K562 (cell line): ENCODE data around the gene CLTC. TPM values are rescaled to one million over a fixed set of nuclear protein-coding genes. Genes with fewer than 3 reads are reported as not detected.

Experiments used
- ATAC-seq: fragments of 200-7000 bp; cut with Tn5 transposase; 3 replicates; pipeline ENCODE4 v1.9.1; 2020; ENCODE audit warnings: moderate library complexity
- BruUV-seq: library from RNA; stranded (reverse); fragments of 400-500 nt; replicated peaks from 2 replicates; lab custom pipeline; 2021; lab: Mats Ljungman, UMichigan
- CTCF ChIA-PET: fragments of 300-600 bp; formaldehyde crosslinking; extraction: SDS; loops from one replicate; lab custom pipeline; 2021; ENCODE audit warnings: low intra/inter-chr PET ratio; lab: Yijun Ruan, JAX
- POLR2A ChIA-PET: fragments of 300-600, 350-650 bp; sonication (Branson Sonifier 250); formaldehyde crosslinking; extraction: SDS; loops from one replicate; lab custom pipeline; 2021; ENCODE audit warnings: antibody characterized with exemption, inconsistent platforms; lab: Yijun Ruan, JAX
- DNase-seq, 4 experiments: peaks; one replicate each; pipeline versions ENCODE4 v3.0.0 to v3.0.0-alpha.2; 2011 to 2018; ENCODE audit warnings: low spot score in 3 of 4, mixed read lengths in 3 of 4; ENCODE audit errors: extremely low read depth in 1 of 4
- FAIRE-seq: peaks from 2 replicates; lab custom pipeline; 2011; peaks lifted over from hg19 to GRCh38; lab: Jason Lieb, UNC
- H2AFZ ChIP-seq: 2 replicates; pipeline ENCODE4 v1.6.0; 2011; ENCODE audit warnings: low read depth, low read length, control low read depth, inconsistent platforms
- H3K27ac ChIP-seq: fragments of 200-600 bp; 3 replicates; pipeline ENCODE4 v1.8.0; 2011; ENCODE audit warnings: low read depth, mild to moderate bottlenecking, control low read depth, inconsistent platforms, low read length, moderate library complexity, mixed read lengths; ENCODE audit errors: extremely low read depth
- H3K27me3 ChIP-seq, 2 experiments: fragments of 300-600 bp in 1 of 2; 2 replicates in 1 of 2; 3 replicates in 1 of 2; pipeline versions ENCODE4 v1.6.0 to v1.8.0; 2011; ENCODE audit warnings: inconsistent platforms in 2 of 2, low read length in 2 of 2, mild to moderate bottlenecking in 1 of 2, mixed read lengths in 1 of 2, moderate library complexity in 1 of 2; ENCODE audit not compliant: control insufficient read depth in 2 of 2, insufficient read depth in 2 of 2
- H3K36me3 ChIP-seq: fragments of 300-600 bp; 3 replicates; pipeline ENCODE4 v1.8.0; 2011; ENCODE audit warnings: mild to moderate bottlenecking, low read length, inconsistent platforms; ENCODE audit not compliant: control insufficient read depth, insufficient read depth
- H3K4me1 ChIP-seq, 2 experiments: fragments of 200-600 bp in 1 of 2; replicated peaks in 1 of 2; 2 replicates in 1 of 2; 3 replicates in 1 of 2; pipeline versions ENCODE4 v1.5.1 to v1.8.0; 2011; ENCODE audit warnings: inconsistent platforms in 2 of 2, low read length in 2 of 2, mild to moderate bottlenecking in 1 of 2, mixed read lengths in 1 of 2, moderate library complexity in 1 of 2; ENCODE audit not compliant: control insufficient read depth in 2 of 2, insufficient read depth in 2 of 2
- H3K4me2 ChIP-seq: 2 replicates; pipeline ENCODE4 v1.6.1; 2011; ENCODE audit warnings: low read length, control low read depth, inconsistent platforms, mixed read lengths; ENCODE audit not compliant: insufficient read depth
- H3K4me3 ChIP-seq: fragments of 200-600 bp; sonication (generic), shearing (Covaris generic); 2 replicates; pipeline ENCODE4 v1.5.1; 2016; ENCODE audit warnings: control low read depth, inconsistent platforms
- H3K79me2 ChIP-seq: fragments of 200-600 bp; 3 replicates; pipeline ENCODE4 v1.8.0; 2011; ENCODE audit warnings: low read length, inconsistent platforms; ENCODE audit not compliant: control insufficient read depth, insufficient read depth
- H3K9ac ChIP-seq, 2 experiments: 2 replicates each; pipeline versions ENCODE4 v1.6.0 to v1.6.1; 2011; ENCODE audit warnings: low read depth in 2 of 2, low read length in 2 of 2, control low read depth in 1 of 2, inconsistent platforms in 1 of 2, mild to moderate bottlenecking in 1 of 2, mixed read lengths in 1 of 2; ENCODE audit not compliant: insufficient read depth in 1 of 2
- H3K9me1 ChIP-seq: one replicate; pipeline ENCODE4 v1.6.0; 2011; ENCODE audit warnings: inconsistent platforms, mild to moderate bottlenecking, low read length, moderate library complexity; ENCODE audit not compliant: control insufficient read depth, insufficient read depth
- H3K9me3 ChIP-seq: replicated peaks from 2 replicates; pipeline ENCODE4 v1.5.1; 2011; ENCODE audit warnings: low read depth, low read length, inconsistent platforms; ENCODE audit not compliant: control insufficient read depth, insufficient read depth
- H4K20me1 ChIP-seq: replicated peaks from 2 replicates; pipeline ENCODE4 v1.6.1; 2011; ENCODE audit warnings: low read length, inconsistent platforms, mixed read lengths; ENCODE audit not compliant: control insufficient read depth, insufficient read depth
- ADNP ChIP-seq: fragments of 200-800 bp; sonication (Bioruptor generic); IDR thresholded peaks from 2 replicates; pipeline ENCODE4 v1.6.1; 2016; ENCODE audit warnings: missing genetic modification characterization, missing compliant biosample characterization
- BMI1 ChIP-seq: fragments of 150-350 bp; IDR thresholded peaks from 2 replicates; pipeline ENCODE4 v1.6.1; 2014; ENCODE audit warnings: low read length
- CHD1 ChIP-seq: fragments of 200-600 bp; sonication (generic); IDR thresholded peaks from one replicate; pipeline ENCODE4 v1.6.1; 2012; ENCODE audit warnings: mild to moderate bottlenecking, moderate library complexity, low read length, inconsistent platforms
- PTRF ChIP-seq: fragments of 450-650 bp; IDR thresholded peaks from 2 replicates; pipeline ENCODE4 v1.6.1; 2016; ENCODE audit warnings: mild to moderate bottlenecking, missing genetic modification characterization, missing compliant biosample characterization
- RFX1 ChIP-seq: fragments of 450-650 bp; IDR thresholded peaks from 2 replicates; pipeline ENCODE4 v1.6.1; 2016; ENCODE audit warnings: mild to moderate bottlenecking, moderate library complexity
- RFX5 ChIP-seq: IDR thresholded peaks from 2 replicates; pipeline ENCODE4 v1.6.1; 2011; ENCODE audit warnings: low read depth, mild to moderate bottlenecking, improper control_type of control experiment, low read length
- ZNF384 ChIP-seq: IDR thresholded peaks from 2 replicates; pipeline ENCODE4 v1.6.1; 2012; ENCODE audit warnings: low read depth, low read length, improper control_type of control experiment
- WGBS: fragments of 100-300 bp; shearing (Covaris generic); methylation state at CpG from one replicate; pipeline ENCODE4 v1.1.6; 2016; ENCODE audit warnings: low coverage, mixed read lengths; ENCODE audit not compliant: insufficient coverage; ENCODE audit errors: missing lambda C conversion rate; 5-methylcytosine and 5-hydroxymethylcytosine counted together
- in situ Hi-C: fragments of 300-500 bp; cut with MboI; formaldehyde crosslinking; loops from 4 replicates; pipeline ENCODE4 v1.15.0; 2018; ENCODE audit warnings: inconsistent platforms, mixed read lengths
- intact Hi-C: fragments of 100-400 bp; cut with micrococcal nuclease; formaldehyde crosslinking; loops from 2 replicates; pipeline ENCODE4 v1.14.2; 2022
- polyA plus RNA-seq, 8 experiments: library from polyadenylated mRNA; depleted of rRNA in 4 of 8; stranded (reverse) in 5 of 8; unstranded in 3 of 8; fragments of >200 nt; fragmentation: Nextera tagmentation in 2 of 8; fragmentation: Illumina TruSeq in 1 of 8; extraction: Ambion mirVana in 2 of 8; extraction: Trizol in 1 of 8; gene quantifications; 2 replicates each; pipeline versions ENCODE4 v1.2.1 to v1.2.3, GENCODE V29; 2011 to 2014; ENCODE audit warnings: inconsistent platforms in 1 of 8, missing spikeins in 1 of 8
- total RNA-seq, 7 experiments: library from RNA; depleted of rRNA in 6 of 7; stranded (reverse); fragments of >200 nt in 6 of 7; fragmentation: Illumina TruSeq in 2 of 7; extraction: Trizol in 2 of 7; gene quantifications; 2 replicates each; pipeline versions ENCODE4 v1.2.1 to v1.2.3, GENCODE V29; 2011 to 2021; ENCODE audit warnings: low replicate concordance in 1 of 7
- TF ChIP-seq, protein P1 (sequence below), 2 experiments: fragments of 450-650 bp; formaldehyde crosslinking in 1 of 2; IDR thresholded peaks; 2 replicates each; pipeline versions ENCODE4 v1.4.0 to v1.6.1; 2014 to 2020; ENCODE audit warnings: mild to moderate bottlenecking in 2 of 2, borderline replicate concordance in 1 of 2, low read depth in 1 of 2
- TF ChIP-seq, protein P2 (sequence below): fragments of 450-650 bp; formaldehyde crosslinking; conservative IDR thresholded peaks from 2 replicates; pipeline ENCODE4 v1.4.0; 2022; ENCODE audit warnings: mild to moderate bottlenecking, missing genetic modification characterization

Gene CLTC
- total and polyA plus RNA-seq, 9 of the 15 experiments (the other 6 are each of a cell fraction or from before 2014, with no cell fraction given), result 115 to 267 (median 174) TPM

DNA sequence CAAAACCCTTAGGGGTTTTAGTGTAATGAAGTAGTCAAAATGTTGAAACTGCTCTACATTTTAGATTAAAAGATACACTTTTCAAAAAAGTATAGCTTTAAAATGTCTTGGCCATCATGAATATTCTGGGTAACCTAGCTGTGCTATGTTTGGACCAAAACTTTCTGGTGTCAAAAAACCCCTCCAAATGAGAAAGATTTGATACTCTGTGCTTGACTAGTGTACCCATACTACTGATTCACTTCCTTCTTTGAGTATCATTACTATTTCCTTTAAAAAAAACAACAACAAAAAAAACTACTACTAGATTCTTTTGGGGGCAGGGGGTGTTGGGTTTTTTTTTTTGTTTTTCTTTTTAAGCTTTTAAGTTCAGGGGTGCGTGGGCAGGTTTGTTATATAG lies 50.2 kb downstream of the CLTC start:
- H3K9me3 ChIP-seq, result no peaks in the 10 kb centered on the region
- no peak overlapping the region for H2AFZ ChIP-seq
- H3K4me1 ChIP-seq, result no peaks in the 10 kb centered on the region
- H3K9ac ChIP-seq, result no peak overlapping the region
- H3K27me3 ChIP-seq, result no peaks in the 10 kb centered on the region
- H3K36me3 ChIP-seq, result peaks cover 96% of the 10 kb centered on the region
- TF ChIP-seq ZNF384 (no peak), RFX5 (no peak), PTRF (tag) (no peak), CHD1 (no peak), BMI1 (no peak), RFX1 (no peak), ADNP (tag) (no peak)
- TF ChIP-seq, protein P1, sequence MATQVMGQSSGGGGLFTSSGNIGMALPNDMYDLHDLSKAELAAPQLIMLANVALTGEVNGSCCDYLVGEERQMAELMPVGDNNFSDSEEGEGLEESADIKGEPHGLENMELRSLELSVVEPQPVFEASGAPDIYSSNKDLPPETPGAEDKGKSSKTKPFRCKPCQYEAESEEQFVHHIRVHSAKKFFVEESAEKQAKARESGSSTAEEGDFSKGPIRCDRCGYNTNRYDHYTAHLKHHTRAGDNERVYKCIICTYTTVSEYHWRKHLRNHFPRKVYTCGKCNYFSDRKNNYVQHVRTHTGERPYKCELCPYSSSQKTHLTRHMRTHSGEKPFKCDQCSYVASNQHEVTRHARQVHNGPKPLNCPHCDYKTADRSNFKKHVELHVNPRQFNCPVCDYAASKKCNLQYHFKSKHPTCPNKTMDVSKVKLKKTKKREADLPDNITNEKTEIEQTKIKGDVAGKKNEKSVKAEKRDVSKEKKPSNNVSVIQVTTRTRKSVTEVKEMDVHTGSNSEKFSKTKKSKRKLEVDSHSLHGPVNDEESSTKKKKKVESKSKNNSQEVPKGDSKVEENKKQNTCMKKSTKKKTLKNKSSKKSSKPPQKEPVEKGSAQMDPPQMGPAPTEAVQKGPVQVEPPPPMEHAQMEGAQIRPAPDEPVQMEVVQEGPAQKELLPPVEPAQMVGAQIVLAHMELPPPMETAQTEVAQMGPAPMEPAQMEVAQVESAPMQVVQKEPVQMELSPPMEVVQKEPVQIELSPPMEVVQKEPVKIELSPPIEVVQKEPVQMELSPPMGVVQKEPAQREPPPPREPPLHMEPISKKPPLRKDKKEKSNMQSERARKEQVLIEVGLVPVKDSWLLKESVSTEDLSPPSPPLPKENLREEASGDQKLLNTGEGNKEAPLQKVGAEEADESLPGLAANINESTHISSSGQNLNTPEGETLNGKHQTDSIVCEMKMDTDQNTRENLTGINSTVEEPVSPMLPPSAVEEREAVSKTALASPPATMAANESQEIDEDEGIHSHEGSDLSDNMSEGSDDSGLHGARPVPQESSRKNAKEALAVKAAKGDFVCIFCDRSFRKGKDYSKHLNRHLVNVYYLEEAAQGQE (IDR thresholded peaks at IDR 0.05; ENCODE audit: borderline replicate concordance), result no peak
- TF ChIP-seq, protein P1 (CRISPR knock-in tag; IDR thresholded peaks at IDR 0.05; ENCODE audit: low read depth), result no peak
- TF ChIP-seq, protein P2, sequence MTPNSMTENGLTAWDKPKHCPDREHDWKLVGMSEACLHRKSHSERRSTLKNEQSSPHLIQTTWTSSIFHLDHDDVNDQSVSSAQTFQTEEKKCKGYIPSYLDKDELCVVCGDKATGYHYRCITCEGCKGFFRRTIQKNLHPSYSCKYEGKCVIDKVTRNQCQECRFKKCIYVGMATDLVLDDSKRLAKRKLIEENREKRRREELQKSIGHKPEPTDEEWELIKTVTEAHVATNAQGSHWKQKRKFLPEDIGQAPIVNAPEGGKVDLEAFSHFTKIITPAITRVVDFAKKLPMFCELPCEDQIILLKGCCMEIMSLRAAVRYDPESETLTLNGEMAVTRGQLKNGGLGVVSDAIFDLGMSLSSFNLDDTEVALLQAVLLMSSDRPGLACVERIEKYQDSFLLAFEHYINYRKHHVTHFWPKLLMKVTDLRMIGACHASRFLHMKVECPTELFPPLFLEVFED (CRISPR knock-in tag), result no peak
- no peaks in the 10 kb centered on the region for H3K9me1 ChIP-seq
- FAIRE-seq (no peak), ATAC-seq (no peak), DNase-seq (no peak)
- H3K79me2 ChIP-seq, result peaks cover 12% of the 10 kb centered on the region; the same call in 2 of the 3 replicates
- BruUV-seq, result no TSS peak
- CTCF ChIA-PET, result no interaction called here
- WGBS, result 100% methylated on average over 1 of the region's 1 CpG
- H3K4me2 ChIP-seq, result no peak overlapping the region
- intact Hi-C loops (no loop called here), in situ Hi-C loops (no loop called here)
- H3K27ac ChIP-seq, result no peak overlapping the region
- H3K4me3 ChIP-seq, result no peak overlapping the region
- POLR2A ChIA-PET, result interaction anchor here (0.6 to 4.2 kb wide), 4 partner anchors 9 to 37 kb away, joined by 4 to 19 read pairs (median 11); partner anchors contain the start of genes PTRH2 and VMP1
- no peaks in the 10 kb centered on the region for H4K20me1 ChIP-seq
